ENCODE data around the gene FHIT.
A peak's percentile ranks its signal among the peaks of the same experiment; 100 is the strongest.

Gene FHIT

DNA sequence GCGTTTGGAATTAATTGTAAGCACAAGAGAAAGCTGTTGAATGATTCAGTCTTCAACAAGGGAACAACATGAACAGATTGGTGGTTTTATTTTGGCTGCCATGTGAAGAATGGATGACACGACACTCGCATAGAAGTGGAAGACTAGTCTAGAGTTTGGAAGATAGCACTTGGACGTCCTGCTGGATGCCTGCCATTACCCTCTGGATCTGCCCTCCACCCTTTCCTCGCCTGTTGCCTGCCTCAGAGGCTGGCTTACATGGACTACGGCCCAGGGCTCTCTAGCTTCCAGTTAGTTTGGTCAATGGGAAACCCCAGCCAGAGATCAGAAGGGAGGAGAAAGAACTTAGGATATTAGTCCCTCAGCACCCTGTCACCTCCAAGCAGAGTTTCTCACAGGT is 493.5 kb downstream of the FHIT start:
- no peak for DNase-seq

DNA sequence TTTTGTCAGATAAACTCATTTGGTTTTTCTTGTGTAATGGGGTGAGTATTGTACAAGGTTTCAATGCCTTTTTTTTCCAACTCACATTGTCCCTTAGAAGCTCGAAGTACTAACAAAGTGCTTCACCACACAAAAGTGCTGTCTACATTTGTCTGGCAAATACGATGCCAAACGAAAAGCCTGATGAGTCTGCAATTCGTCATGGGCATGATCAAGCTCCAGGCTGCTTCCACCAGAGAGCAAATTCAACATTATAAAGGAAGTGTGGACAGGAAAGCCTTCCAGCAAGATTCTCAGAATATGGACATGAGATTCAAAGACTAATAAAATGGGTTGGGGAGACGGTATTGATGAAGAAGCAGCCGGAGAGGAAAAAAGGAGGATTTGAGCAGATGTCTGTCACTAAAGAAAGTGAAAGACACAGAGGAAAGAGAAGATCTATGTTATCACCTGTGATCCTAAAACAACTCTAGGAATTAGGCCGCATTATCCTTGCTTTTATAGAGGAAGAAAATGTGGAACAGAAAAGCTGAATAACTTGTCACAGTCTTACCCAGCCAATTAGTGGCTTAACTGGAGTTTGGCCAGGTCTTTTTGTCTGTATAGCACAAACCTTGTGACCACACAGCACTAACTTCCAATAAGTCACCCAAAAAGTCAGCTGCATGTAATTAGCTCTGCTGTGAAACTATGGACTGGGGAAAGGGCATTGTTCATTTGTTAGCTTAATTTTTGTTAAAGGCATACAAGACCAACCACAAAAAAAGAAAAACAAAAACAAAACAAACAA is 494.8 kb downstream of the FHIT start:
- DNase-seq, result no peak

DNA sequence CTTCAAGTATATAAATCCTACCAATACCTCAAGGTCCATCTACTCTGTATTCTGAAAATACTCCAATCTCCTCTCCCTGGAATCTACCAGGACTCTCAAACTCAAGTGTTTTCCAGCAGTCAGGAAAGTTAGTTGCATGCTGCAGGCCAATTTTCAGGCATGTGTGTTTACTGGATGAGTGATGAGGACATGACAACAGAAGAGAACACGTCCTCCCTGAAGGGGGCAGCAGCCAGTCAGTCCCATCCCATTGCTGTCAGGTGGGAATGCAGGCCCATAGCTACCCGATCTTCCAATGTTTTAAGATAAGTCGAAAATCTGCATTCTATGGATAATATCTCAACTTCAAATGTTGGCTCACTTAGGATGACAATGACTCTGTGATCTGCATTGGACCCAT is 496.2 kb downstream of the FHIT start:
- peak in 1 of 14 donors; percentile 8 for DNase-seq

DNA sequence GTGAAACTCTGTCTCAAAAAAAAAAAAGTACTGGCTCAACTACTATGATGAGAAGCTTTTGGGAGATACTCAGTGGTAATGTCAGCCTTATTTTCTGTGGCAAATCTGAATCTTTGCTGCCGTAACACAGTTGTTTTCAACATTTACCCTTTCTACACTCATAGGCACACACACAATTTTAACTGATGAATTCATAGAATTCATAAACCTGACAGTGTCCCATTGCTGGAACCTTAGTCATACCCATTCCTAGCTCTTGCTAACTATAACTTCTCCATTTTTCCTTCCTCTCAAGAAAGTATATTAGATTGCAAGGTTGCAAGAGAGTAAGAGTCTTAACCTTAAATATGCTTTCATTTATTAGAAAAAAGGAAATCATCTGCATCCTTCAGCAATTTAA is 496.6 kb downstream of the FHIT start:
- no peak for DNase-seq

DNA sequence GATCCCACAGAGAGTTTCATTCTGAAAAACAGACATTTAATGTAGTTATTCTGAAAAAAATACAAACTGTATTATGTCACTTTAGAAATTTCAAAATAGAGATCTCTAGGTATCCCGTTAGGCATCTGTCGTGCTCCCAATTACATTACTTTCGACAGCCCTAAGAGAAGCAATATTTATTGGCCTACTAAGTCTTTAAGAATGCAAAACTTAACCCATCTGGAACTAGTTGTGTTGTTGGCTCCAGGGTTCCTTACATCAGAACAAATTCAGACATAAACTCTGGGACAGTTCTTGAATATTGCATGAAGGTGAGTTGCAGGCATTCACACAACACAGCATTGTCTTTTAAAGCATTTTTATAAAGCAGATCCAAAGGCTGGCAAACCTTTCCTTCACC is 498.4 kb downstream of the FHIT start:
- no peak for DNase-seq

DNA sequence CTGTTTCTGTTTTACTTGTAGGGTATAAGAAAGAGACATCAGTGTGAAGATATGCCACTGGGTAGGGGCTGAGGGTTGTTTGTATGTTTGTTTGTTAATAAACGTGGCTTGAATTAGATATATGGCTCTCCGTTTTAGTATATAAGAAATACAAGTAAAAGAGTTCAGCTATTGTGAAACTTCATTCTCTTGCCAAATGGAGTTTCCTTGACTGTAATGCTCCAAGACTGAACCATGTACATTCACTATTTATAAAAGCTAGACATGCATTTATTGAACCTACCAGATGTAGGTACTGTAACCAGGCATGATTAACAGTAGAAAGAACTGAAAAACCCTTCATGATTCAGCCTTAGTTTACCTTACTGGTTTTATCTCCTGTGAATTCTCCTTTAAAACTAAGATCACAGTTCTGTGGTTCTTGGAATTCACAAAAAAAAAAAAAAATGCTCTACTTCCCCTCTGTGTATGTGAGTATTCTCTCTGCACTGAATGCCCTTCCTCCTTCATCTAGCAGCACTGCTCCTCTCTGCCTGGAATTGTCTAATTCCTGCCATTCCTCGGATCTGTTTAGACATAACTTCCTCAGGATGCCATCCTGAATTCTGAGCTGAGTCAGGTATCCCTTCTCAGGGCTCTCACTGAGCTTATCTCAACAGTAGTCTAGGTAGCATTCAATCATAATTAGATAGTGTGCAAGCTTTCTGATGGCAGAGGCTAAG is 504.4 kb downstream of the FHIT start:
- DNase-seq, result no peak

DNA sequence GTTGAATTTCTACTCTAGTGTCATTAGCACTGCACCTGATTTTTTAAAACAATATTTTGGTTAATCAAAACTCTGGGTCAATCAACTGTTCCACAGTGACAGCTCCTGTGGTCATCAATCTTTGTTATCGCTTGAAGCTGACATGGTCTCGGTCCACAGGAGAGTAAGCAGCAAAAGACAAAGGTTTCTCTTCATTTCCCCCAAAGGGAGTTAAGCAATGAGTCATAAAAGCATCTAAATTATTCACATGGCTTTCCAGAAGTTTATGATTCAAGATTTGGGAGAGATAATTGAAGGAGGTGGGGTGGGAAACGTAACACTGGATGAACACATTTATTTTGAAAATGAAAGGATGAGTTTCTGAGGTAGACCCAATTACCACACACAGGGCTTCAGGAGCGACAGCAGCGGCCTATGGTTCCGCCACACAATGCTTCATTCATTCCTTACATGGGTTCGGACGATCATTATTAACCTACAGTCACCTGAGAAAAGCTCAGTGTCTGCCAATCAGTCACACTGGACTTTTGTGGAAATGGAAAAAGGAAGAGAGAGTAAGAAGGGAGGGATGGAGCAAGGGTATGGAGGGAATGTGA is 505.1 kb downstream of the FHIT start:
- no peak for DNase-seq

DNA sequence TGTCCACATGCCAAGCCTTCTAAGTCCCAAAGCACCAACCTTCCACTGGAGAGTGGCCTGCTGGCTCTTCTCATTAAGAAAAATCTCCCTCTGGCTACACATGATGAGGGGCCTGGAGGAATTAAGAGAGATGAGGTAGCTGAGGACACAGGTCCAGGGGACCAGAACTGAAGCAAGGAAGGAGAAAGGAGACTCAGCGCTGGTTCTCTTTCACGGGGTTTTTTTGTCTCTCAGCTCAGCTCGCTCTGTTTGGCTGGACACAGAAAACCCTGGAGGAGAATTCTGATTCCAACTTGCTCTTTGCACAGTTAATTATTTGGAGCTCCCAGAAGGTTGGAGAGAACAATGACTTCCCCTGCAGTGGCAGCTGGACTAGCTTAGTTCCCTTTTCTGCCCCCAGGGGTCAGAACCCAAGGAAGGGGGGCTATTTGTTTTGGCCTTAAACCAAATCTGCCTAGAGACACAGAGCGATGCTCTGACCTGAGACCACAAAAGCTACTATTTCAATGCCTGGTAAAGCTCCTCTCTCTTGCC is 507.6 kb downstream of the FHIT start:
- peak in 3 of 14 donors; percentile 2 to 33 (median 4) for DNase-seq

DNA sequence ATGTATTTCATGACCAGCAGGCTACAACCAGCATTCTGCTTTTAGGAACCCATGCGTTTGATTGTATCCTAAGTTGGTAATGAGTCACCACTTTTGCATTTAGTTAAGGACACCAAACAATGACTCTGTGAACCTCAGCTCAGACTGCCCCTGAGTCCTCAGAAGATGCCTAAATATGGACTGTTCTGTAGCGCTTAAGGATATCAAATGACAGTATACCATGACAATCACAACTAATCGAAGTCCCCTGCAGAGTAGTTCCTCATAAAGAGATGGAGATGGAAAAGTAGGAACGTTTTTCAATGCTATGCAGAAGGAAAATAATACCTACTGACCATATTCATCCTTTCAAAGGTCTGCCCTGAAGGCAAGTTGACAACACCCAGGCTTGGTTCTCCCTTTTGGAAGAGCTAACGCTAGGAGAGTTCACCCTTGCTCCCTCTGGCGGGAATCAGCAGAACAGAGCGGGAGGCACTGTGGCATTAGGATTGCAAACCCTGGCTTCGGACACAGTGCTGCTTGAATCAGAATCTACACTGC is 508.6 kb downstream of the FHIT start:
- DNase-seq, result no peak

DNA sequence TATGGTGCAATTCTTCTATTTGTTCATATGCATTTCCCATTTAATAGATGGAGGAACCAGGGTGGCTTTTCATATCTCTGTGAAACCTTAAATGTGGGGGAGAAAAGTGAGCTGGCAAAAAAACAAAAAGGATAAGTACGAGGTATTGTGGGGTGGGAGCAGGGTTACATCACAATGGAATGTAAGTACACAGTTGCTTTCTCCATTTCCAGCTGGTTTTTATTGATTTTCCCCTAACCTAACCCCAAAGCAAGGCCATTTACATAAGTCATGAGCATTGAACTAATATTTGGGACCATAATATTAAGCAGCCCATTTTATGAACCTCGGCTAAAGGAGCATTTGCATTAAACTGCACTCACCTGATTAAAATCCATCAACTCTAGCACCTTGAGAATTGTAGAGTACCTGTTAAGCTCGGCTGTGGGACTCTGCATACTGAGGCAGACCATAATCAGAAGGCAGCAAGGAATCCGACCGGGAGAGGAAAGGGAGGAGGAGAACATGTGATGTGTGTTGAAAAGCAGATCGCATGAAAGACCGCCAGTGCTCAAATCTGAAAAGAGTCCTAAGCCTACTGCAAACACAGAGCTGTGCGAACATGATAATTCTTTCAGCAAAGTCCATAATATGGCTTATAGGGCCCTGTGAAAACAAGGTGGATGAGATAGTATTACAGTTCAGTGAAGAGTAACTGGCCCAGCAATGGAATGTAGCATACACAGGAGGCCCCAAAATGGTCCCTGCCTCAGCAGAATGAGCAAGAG is 513.4 kb downstream of the FHIT start:
- no peak for DNase-seq

DNA sequence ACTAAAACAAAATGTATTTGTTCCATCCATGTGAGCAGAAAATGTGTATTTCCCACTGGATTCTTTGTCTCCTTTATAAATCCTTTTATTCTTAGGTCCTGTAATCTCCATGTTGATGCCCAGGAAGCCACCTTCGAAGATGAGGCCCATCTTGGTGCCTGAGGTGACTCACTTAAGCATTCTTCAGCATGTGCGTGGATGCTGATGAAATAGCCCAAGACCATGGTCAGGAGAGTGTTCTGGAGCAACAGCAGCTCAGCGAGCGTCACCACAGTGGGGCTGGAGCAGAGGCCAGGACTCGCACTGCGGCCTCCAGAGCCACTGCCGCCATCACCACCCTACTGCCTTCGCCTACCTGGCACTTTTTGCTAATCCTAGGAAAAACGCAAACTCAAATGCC is 520.9 kb downstream of the FHIT start:
- DNase-seq, result no peak

DNA sequence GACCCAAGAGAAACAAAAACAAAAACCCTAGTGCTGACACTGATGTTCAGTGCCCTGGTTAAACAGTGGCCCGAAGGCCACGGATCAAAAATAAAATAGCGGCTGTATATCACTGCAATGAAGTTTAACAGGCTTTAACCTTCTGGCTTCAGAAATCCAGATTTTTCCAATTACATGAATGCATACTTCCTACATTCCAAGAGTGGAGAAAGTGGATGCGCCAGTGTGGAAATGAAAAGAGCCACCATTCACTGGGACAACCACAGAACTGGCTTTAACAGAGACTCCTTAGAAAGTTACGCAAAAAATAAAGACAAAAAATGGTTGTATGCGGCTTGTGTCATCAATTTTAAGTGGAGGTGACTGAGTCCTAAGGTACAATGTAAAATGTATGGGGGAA is 522.2 kb downstream of the FHIT start:
- DNase-seq, result no peak

DNA sequence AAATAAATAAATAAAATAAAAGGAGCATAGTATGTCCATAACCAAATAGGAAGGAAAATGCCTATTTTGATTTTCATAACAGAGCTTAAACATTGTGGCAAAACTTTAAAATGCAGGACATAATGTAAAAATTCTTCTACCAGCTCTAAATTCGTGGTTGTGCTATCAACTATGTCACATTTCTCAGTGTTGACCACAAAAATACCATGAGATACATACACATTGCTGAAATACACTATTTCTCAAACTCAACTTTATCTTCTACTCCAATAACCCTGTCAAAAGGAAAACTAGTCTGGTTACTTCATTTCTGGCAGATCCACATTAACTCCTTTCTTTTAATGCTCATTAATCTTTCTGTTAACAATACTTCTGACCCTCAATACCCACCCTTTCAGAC is 523.2 kb downstream of the FHIT start:
- no peak for DNase-seq

DNA sequence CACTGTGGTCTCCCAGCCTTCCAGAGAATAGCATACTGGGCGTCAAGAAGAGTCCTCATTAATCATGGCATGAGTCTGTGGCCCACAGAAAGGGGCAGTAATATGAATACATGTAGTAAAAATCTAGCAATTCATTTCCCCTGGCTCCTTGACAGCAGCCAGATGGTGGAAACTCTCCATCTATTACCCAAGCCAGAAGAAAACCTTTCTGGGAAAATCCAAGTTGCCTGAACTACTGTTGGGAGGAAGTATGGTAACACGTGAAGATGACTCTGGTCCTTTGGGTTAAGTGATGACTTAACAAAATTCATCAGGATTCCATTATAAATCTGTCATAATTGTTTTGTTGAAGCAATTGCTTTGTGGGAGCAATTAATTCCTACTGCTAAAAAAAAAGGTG is 530.5 kb downstream of the FHIT start:
- no peak for DNase-seq

DNA sequence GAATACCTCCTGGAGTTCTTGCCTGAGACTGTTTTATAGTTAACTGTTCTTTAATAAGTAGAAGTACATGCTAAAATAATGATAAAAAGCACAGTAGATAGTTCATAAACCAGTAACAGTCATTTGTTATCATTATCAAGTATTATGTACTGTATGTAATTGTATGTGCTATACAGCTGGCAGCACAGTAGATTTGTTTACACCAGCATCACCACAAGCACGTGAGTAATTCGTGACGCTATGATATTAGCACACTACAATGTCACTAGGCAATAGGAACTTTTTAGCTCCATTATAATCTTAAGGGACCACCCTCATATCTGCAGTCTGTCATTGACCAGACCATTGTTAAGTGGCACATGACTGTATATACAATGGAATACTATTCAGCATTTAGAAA is 534.7 kb downstream of the FHIT start:
- no peak for DNase-seq

DNA sequence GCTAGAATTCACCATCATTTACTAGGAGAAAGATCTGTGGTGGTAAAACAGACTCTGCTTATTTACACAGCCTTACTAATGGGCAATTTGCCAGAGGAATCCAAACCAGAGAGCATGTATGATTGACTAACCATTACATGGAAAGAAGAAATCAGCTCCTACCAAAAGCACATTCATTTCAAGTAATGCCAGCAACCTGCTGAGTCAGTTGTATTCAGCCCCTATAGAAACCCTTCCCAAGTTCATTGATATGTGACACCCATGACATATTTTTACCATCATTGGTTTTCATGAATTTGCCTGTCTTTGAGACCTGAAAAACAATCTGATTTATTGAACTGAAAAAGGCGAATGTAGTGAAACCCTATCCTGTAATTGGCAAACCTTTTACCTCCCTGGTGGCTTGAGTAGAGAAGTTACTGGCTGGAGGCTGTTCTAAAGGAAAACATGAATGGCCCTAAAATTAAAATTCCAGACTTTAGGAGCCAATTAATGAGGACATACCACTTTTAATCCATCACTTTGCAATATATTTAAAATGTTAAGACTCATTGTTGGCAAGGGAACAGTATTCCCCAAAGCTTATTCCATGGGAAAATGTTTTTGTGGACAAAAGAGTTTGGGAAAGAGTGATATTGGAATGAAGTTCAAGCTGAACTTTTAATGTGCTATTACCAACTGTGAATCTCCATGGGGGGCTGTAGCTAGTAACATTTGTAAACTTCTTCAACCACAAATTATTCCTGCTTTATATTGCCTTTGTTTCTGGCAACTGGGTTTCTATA is 542.9 kb downstream of the FHIT start:
- no peak for DNase-seq

DNA sequence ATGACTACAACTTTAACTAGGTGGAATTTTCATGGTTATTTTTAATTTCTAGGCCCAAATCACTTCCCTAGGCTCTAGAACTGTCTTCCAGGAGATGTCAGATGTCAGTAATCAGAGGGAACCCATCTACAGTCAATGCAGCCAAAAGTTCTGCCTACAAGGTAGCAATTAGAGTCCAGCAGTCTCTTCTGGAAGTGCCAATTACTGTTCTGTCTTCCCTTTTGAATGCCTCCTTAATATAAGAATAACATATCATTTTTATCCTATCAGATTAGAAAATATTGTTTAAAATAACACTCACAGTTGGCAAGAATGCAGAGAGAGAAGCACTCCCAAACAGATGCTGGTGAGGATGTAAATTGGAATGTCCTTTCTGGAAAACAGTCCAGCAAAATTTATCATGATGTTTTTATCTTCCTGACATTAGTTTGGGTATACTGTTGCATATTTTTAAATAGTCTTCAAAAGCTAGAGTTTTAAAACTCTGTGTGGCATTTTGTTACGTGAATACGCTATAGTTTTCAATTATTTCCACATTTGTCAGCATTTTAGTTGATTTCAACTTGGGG is 543.7 kb downstream of the FHIT start:
- DNase-seq, result no peak

DNA sequence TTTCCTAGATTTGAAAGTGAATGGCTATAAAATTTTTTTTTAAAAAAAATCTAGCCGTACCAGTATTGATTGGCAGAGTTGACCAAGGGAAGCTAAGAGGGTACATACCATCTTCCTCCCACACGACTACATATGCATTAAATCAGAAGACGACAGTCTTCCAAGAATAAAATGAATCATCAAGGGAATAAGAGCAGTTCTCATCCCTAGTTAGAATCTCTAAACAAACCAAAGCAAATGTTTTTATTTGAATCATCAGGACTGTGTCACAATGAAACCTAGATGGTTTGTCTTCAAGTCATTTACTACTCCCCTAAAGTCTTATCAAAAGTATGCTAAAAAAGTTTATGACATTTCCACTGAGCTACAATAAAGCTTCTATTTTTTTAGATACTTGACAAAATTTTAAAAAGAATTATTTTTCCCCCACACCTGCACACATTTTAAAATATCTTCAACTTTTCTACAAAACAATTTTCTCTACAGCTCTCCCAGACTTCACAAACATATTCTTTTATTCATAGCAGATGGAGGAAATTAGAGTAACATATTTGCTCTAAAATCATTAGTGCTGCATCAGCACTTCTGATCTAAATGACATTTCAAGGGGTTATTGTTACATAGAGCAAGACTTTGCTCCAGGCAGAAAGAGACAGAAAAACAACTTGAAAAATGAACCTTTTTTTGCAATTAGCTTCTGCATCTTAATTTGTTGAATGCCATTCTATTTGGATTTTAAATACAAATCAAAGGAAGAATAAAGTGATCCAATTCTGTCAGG is 547.1 kb downstream of the FHIT start:
- no peak for DNase-seq

DNA sequence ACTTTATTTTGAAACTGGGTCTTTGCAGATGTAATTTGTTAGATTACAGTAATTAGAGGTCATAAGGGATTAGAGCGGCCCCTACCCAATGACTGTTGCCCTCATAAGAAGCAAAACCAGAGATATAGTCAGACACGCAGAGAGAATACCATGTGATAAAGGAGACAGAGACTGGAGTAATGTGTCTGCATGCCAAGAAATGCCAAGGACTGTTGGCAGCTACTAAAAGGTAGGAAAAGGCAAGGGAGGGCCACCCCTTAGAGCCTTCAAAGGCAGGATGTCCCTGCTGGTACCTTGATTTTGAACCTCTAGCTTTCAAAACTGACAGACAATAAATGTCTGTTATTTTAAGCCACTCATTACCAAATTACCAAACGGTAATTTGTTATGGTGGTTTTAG is 548.2 kb downstream of the FHIT start:
- no peak for DNase-seq

DNA sequence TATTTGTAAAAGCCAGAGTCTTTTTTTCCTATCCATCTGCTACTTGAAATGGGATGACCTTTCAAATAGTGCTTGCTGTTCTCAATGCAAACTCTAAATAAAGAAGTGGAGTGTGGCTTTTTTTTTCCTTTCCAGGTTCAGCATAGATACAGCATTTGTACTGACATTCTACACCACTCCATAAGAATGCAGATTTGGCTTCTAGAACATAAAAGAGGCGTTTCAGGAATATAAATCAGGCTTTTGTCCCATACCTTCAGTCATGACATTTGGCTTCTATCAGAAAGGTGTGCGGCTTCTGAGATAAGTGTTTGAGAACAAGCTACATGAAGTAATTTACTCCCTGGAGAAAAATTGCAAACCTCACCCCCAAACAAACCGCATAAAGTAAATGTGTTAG is 553.1 kb downstream of the FHIT start:
- no peak for DNase-seq

Data from C1 segment of cervical spinal cord (tissue), 14 donors.